Effector memory CD4-positive, alpha-beta T cell (primary cell): ENCODE measurements around the gene KIF26B.

Experiments used
- DNase-seq, 3 donors: peaks; one replicate each; pipeline ENCODE4 v3.0.0-alpha.2; 2020
- H3K27ac ChIP-seq: 2 replicates; pipeline ENCODE4 v1.7.0; 2013; ENCODE audit warnings: mild to moderate bottlenecking, low read length, moderate library complexity; ENCODE audit not compliant: insufficient read depth, poor library complexity, severe bottlenecking
- H3K27me3 ChIP-seq: replicated peaks from 2 replicates; pipeline ENCODE4 v1.7.0; 2013; ENCODE audit warnings: mild to moderate bottlenecking, low read length; ENCODE audit not compliant: insufficient read depth, control insufficient read depth, poor library complexity, severe bottlenecking
- H3K36me3 ChIP-seq: 2 replicates; pipeline ENCODE4 v1.7.0; 2013; ENCODE audit warnings: mild to moderate bottlenecking, low read length, moderate library complexity; ENCODE audit not compliant: control insufficient read depth, insufficient read depth
- H3K4me1 ChIP-seq: 2 replicates; pipeline ENCODE4 v1.7.0; 2013; ENCODE audit warnings: low read length, mild to moderate bottlenecking; ENCODE audit not compliant: control insufficient read depth, insufficient read depth, poor library complexity, severe bottlenecking
- H3K4me3 ChIP-seq: 2 replicates; pipeline ENCODE4 v1.7.0; 2013; ENCODE audit warnings: low read length, low read depth, mild to moderate bottlenecking; ENCODE audit not compliant: insufficient read depth, poor library complexity, severe bottlenecking
- H3K9me3 ChIP-seq: 2 replicates; pipeline ENCODE4 v1.7.0; 2013; ENCODE audit warnings: mild to moderate bottlenecking, low read length, moderate library complexity; ENCODE audit not compliant: control insufficient read depth

Gene KIF26B

DNA sequence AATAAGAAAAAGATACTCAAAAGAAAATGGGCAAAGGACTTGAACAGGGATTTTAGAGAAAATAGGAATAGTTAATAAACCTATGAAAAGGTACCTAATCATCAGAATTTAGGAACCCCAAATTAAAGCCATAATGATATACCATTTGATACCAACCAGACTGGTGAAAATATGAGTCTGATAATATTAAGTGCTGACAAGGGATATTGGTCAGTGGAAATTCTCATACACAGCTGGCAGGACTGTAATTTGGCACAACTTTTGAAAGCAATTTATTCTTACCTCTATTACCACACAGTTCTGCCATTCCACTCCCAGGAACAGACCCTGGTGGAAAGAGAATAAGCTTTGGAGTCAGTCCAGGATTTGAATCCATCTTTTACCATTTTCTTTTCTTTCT, 111.3 kb downstream of the KIF26B start:
- Histone ChIP-seq H3K4me3 (no peak overlapping the region), H3K27me3 (no peaks in the 10 kb centered on the region), H3K27ac (no peak overlapping the region), H3K36me3 (no peaks in the 10 kb centered on the region), H3K4me1 (no peaks in the 10 kb centered on the region), H3K9me3 (no peaks in the 10 kb centered on the region)
- no peak for DNase-seq

DNA sequence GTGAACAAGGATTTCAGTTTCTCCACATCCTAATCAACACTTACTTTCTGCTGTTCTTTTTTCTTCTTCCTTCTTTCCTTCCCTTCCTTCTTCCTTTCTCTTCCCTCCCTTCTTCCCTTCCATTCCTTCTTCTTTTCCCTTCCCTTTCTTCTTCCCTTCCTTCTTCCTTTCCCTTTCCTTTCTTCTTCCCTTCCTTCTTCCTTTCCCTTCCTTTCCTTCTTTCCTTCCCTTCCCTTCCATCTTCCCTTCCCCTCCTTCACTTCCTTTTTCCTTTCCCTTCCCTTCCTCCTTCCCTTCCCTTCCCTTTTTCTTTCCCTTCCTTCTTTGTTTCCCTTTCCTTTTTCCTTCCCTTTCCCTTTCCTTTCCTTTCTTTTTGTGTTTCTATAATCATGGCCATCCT, 115.3 kb downstream of the KIF26B start:
- H3K4me1 ChIP-seq: no peaks in the 10 kb centered on the region
- H3K9me3 ChIP-seq: no peaks in the 10 kb centered on the region
- no peaks in the 10 kb centered on the region for H3K36me3 ChIP-seq
- DNase-seq: no peak
- H3K27ac ChIP-seq: no peak overlapping the region
- H3K27me3 ChIP-seq: no peaks in the 10 kb centered on the region
- no peak overlapping the region for H3K4me3 ChIP-seq

DNA sequence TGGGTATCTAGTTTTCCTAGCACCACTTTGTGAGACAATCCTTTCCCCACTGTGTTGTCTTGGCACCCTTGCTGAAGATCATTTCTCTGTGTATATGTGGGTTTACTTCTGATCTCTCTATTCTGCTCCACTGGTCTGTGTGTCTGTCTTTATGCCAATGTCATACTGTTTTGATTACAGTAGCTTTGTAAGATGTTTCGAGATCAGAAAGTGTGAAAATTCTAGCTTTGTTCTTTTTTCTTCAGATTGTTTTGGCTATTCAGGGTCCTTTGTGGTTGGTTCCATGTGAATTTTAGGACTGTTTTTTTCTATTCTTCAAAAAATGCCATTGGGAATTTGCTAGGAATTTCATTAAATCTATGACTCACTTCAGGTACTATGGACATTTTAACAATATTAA, 116.2 kb downstream of the KIF26B start:
- Histone ChIP-seq H3K4me1 (no peaks in the 10 kb centered on the region), H3K36me3 (no peaks in the 10 kb centered on the region), H3K4me3 (no peak overlapping the region), H3K27me3 (no peaks in the 10 kb centered on the region), H3K9me3 (no peaks in the 10 kb centered on the region), H3K27ac (no peak overlapping the region)
- DNase-seq: no peak

DNA sequence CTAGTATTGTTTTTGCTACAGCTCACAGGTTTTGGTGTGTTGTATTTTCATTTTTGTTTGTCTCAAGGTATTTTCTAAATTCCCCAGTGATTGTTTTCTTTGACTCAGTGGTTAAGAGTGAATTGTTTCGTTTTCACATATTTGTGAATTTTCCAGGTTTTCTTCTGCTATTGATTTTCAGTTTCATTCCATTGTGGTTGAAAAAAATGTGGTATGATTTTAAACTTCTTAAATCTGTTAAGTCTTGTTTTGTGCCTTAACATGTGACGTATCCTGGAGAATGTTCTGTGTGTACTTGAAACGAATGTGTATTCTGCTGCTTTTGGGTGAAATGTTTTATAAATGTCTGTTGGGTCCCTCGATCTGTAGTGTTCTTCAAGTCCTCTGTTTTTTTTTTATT, 117.9 kb downstream of the KIF26B start:
- no peak for DNase-seq
- H3K27ac ChIP-seq: no peak overlapping the region
- no peaks in the 10 kb centered on the region for H3K4me1 ChIP-seq
- H3K27me3 ChIP-seq: no peaks in the 10 kb centered on the region
- H3K9me3 ChIP-seq: no peaks in the 10 kb centered on the region
- no peaks in the 10 kb centered on the region for H3K36me3 ChIP-seq
- no peak overlapping the region for H3K4me3 ChIP-seq

DNA sequence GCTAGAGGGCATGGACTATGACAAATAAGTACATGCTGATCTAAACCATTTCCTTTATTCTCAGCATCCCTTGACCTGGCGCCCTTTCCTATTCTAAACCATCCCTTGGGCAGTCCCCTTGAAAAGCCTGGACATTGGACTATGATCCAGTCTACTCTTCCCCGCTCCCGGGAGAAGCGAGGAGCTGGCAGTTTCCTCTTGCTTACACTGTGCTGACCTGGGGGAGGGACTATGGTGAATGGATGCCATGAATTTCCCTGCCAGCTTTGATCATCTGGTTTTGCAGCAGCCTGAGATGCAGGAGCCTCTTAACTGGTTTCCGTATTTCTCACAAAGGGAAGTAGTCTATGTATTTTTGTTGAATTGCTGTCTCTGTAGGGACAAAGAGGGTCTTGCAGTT, 121.7 kb downstream of the KIF26B start:
- no peaks in the 10 kb centered on the region for H3K27me3 ChIP-seq
- no peak for DNase-seq
- H3K9me3 ChIP-seq: no peaks in the 10 kb centered on the region
- no peak overlapping the region for H3K4me3 ChIP-seq
- H3K36me3 ChIP-seq: no peaks in the 10 kb centered on the region
- no peak overlapping the region for H3K27ac ChIP-seq
- H3K4me1 ChIP-seq: no peaks in the 10 kb centered on the region

DNA sequence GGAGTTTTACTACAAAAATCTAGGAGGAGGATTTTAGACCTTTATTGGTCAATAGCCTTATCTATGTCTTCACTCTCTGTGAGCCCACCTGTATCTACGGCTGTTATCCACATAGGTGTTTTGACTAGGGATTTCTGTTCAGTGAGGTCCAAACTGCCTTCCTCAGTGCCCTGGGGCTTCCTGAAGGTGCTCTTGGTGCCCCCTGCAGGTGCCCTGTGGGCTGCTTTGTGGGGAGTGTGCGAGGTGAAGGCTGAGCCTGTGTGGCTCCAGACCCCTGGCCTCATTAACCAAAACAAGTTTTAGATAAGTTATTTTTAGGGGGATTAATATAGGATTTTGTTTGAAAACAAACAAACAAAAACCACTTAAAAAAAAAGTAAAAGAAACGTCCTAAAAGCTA, 122.5 kb downstream of the KIF26B start:
- H3K27ac ChIP-seq: no peak overlapping the region
- DNase-seq: no peak
- H3K4me3 ChIP-seq: no peak overlapping the region
- no peaks in the 10 kb centered on the region for H3K27me3 ChIP-seq
- H3K36me3 ChIP-seq: no peaks in the 10 kb centered on the region
- no peaks in the 10 kb centered on the region for H3K9me3 ChIP-seq
- no peaks in the 10 kb centered on the region for H3K4me1 ChIP-seq

DNA sequence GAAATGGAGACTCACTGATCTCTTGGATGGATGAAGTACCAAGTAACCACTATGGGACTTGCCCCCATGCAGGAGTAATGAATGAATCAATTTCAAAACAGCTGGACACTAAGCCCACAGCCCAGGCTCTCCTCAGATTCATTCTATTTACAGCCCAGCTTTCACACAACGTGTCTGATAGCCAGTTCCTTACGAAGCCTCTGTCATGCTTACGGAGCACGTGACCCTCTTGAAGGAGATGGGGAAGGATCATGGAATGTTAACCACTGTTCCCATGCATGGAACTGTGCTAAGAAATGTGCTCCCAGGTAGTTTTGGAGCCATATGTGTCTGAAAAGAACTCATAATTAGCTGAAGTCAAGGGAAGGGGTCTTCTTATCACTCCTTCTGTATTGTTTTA, 124.1 kb downstream of the KIF26B start:
- Histone ChIP-seq H3K36me3 (no peaks in the 10 kb centered on the region), H3K27me3 (no peaks in the 10 kb centered on the region), H3K4me1 (no peaks in the 10 kb centered on the region), H3K9me3 (no peaks in the 10 kb centered on the region), H3K27ac (no peak overlapping the region), H3K4me3 (no peak overlapping the region)
- DNase-seq: no peak

DNA sequence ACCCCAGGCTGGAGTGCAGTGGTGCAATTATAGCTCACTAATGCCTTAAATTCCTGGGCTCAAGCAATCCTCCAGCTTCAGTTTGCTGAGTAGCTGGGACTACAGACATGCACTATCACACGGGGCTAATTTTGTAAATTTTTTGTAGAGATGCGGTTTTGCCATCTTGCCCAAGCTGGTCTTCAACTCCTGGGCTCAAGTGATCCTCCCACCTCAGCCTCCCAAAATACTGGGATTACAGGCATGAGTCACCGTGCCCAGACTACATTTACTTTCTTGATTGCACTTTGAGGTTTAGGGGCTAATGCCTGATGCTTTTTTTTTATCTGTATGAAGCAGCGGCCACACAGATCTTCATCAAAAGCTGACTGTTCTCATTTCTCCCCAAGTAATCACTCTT, 124.6 kb downstream of the KIF26B start:
- Histone ChIP-seq H3K4me1 (no peaks in the 10 kb centered on the region), H3K9me3 (no peaks in the 10 kb centered on the region), H3K27me3 (no peaks in the 10 kb centered on the region), H3K36me3 (no peaks in the 10 kb centered on the region), H3K27ac (no peak overlapping the region), H3K4me3 (no peak overlapping the region)
- no peak for DNase-seq

DNA sequence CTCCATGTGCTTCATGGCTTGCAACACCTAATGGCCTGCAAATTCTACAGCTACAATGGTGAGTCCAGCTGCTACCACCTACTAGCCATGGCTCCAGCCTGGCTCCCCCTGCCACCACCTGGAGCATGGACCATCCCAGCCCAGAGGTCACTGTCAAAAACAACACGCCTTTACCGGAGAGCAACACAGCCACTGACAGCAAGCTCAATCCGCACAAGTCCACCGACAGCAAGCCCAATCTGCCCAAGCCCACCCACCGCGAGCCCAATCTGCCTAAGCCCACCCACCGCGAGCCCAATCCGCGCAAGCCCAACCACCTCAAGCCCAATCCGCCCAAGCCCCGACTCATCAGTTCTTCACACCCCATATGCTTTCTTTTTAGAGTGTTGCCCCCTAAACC, 128.2 kb downstream of the KIF26B start:
- Histone ChIP-seq H3K27ac (no peak overlapping the region), H3K36me3 (no peaks in the 10 kb centered on the region), H3K4me1 (no peaks in the 10 kb centered on the region), H3K27me3 (no peaks in the 10 kb centered on the region), H3K4me3 (no peak overlapping the region), H3K9me3 (no peaks in the 10 kb centered on the region)
- DNase-seq: no peak

DNA sequence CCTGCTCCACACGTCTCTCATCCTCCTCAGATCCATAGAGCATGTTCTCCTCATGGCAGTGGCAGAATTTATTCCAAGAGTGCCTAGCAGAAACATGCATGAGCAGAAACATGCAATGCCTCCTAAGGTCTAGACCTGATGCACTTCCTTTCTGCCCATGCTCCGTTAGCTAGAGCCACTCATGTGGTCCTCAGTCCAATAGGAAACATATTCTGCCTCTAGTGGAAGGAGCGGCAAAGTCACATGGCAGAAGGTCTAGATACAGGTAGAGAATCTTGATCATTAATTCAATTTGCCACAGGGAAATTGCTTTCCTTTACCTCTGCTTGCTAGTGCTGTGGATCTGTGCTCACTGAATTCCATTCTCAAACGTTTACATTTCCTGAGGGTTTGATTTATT, 130.4 kb downstream of the KIF26B start:
- no peaks in the 10 kb centered on the region for H3K9me3 ChIP-seq
- DNase-seq: no peak
- no peaks in the 10 kb centered on the region for H3K36me3 ChIP-seq
- no peaks in the 10 kb centered on the region for H3K27me3 ChIP-seq
- H3K27ac ChIP-seq: no peak overlapping the region
- no peaks in the 10 kb centered on the region for H3K4me1 ChIP-seq
- H3K4me3 ChIP-seq: no peak overlapping the region

DNA sequence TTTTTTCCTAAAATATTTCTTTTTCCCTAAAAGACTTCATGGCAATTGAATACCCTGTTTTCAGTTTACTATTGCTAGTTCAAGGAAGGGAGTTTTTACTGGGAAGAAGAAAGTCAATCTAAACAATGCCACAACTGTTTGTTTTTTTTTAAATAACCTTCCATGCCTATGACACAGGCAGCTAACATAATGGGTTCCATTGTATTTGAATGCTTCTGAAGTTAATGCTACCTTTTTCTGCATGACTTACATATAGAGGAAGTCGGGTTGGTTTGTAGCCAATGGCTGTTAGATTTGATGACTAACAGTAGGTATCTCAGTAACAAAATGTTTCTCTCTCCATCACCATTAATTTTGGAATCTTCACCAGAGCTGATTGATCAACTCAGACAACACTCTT, 134.0 kb downstream of the KIF26B start:
- Histone ChIP-seq H3K9me3 (no peaks in the 10 kb centered on the region), H3K27me3 (no peaks in the 10 kb centered on the region), H3K36me3 (no peaks in the 10 kb centered on the region), H3K27ac (no peak overlapping the region), H3K4me3 (no peak overlapping the region), H3K4me1 (no peaks in the 10 kb centered on the region)
- no peak for DNase-seq
